Prostate gland (tissue), 2 donors: ENCODE data around the gene ZNF490. TPM values are rescaled to one million over a fixed set of nuclear protein-coding genes. Genes with fewer than 3 reads are reported as not detected.

Source experiments
- DNase-seq: peaks from one replicate; pipeline ENCODE4 v3.0.0-alpha.2; 2019; ENCODE audit warnings: low spot score
- H3K27ac ChIP-seq, 2 donors: fragments of 200-600 bp; sonication (generic); 2 replicates each; pipeline ENCODE4 v1.5.1; 2017 to 2019
- H3K27me3 ChIP-seq: fragments of 200-600 bp; sonication (generic); replicated peaks from 2 replicates; pipeline ENCODE4 v1.5.1; 2019; ENCODE audit not compliant: insufficient read depth
- H3K36me3 ChIP-seq, 2 donors: fragments of 200-600 bp; sonication (generic); 1 replicate in 1 of 2; 2 replicates in 1 of 2; pipeline versions ENCODE4 v1.5.1 to v1.8.1; 2017 to 2019
- H3K4me1 ChIP-seq: fragments of 200-600 bp; sonication (generic); replicated peaks from 2 replicates; pipeline ENCODE4 v1.5.1; 2019
- H3K4me3 ChIP-seq, 2 donors: fragments of 200-600 bp; sonication (generic); 2 replicates each; pipeline ENCODE4 v1.5.1; 2017 to 2019
- H3K9me3 ChIP-seq: fragments of 200-600 bp; sonication (generic); 2 replicates; pipeline ENCODE4 v1.5.1; 2017
- CTCF ChIP-seq, 4 experiments: fragments of 200-600 bp in 2 of 4; fragments of 450-650 bp in 2 of 4; sonication (generic) in 2 of 4; IDR thresholded peaks; 1 replicate in 3 of 4; 2 replicates in 1 of 4; pipeline ENCODE4 v1.5.1; 2016 to 2019; ENCODE audit warnings: antibody characterized with exemption in 4 of 4, mild to moderate bottlenecking in 2 of 4, moderate library complexity in 2 of 4
- POLR2A ChIP-seq: fragments of 450-650 bp; IDR thresholded peaks from one replicate; pipeline ENCODE4 v1.6.1; 2016; ENCODE audit warnings: antibody characterized with exemption, mild to moderate bottlenecking
- POLR2AphosphoS5 ChIP-seq: sonication (generic); formaldehyde crosslinking; IDR thresholded peaks from one replicate; pipeline ENCODE4 v1.6.1; 2017; ENCODE audit warnings: antibody characterized with exemption
- whole genome bisulfite sequencing: methylation state at CpG from one replicate; pipeline ENCODE4 v1.1.5; 2018; 5-methylcytosine and 5-hydroxymethylcytosine counted together
- intact Hi-C: fragments of 100-400 bp; cut with DNase I; formaldehyde crosslinking; loops from one replicate; pipeline ENCODE4 v1.14.2; 2022
- total RNA-seq, 2 donors: library from RNA; depleted of rRNA; stranded (reverse); fragments of >200 nt; gene quantifications; one replicate each; pipeline ENCODE4 v1.1.0, GENCODE V29; 2016

Gene ZNF490
- total RNA-seq, 2 donors from 2014 or later = 7.2 to 8.9 TPM

- no peaks in the 10 kb centered on the region for H3K4me1 ChIP-seq
- no peaks in the 10 kb centered on the region for H3K36me3 ChIP-seq
- no peak overlapping the region for H3K27ac ChIP-seq
- no peak for DNase-seq
- no peaks in the 10 kb centered on the region for H3K9me3 ChIP-seq
- H3K27me3 ChIP-seq = no peaks in the 10 kb centered on the region
- no peak for TF ChIP-seq POLR2A
- TF ChIP-seq POLR2AphosphoS5 = no peak
- TF ChIP-seq CTCF (IDR thresholded peaks at IDR 0.05) = no peak
- intact Hi-C loops = no loop called here
- no peak overlapping the region for H3K4me3 ChIP-seq
- 89% methylated on average over 1 of the region's 1 CpG for WGBS
Measured at GRCh38 chr19:12543855-12544254, 66.8 kb downstream of the ZNF490 start.

Other genes starting within 250 kb of the ZNF490 start
- 1 to 10 TPM; 2.3 to 2.6 TPM for gene ZNF442, start 245.1 kb downstream of the ZNF490 start, total RNA-seq
- 1 to 10 TPM; 4.5 to 5.7 TPM for gene ZNF799, start 209.5 kb downstream of the ZNF490 start, total RNA-seq
- 1 to 10 TPM; 5.7 to 5.8 TPM for gene ZNF443, start 169.8 kb downstream of the ZNF490 start, total RNA-seq
- 1 to 10 TPM; 3.9 to 5.4 TPM for gene ZNF709, start 126.0 kb downstream of the ZNF490 start, total RNA-seq
- 10 to 100 TPM; 17.6 to 17.9 TPM for gene ZNF564, start 59.3 kb downstream of the ZNF490 start, total RNA-seq
- gene ZNF791, start 107 bp upstream of the ZNF490 start, total RNA-seq = 10 to 100 TPM; 18.3 to 20.4 TPM
- 10 to 100 TPM; 60.2 to 91.9 TPM for gene MAN2B1, start 55.9 kb upstream of the ZNF490 start, total RNA-seq
- 10 to 100 TPM; 14.9 to 16.2 TPM for gene WDR83, start 56.0 kb upstream of the ZNF490 start, total RNA-seq
- 100 to 1,000 TPM; 140 to 178 TPM for gene DHPS, start 71.1 kb upstream of the ZNF490 start, total RNA-seq
- not detected for gene GNG14, start 77.2 kb upstream of the ZNF490 start, total RNA-seq
- 10 to 100 TPM in 1 of 2 donors, 1 to 10 TPM in 1; 9.1 to 16.9 TPM for gene FBXW9, start 85.8 kb upstream of the ZNF490 start, total RNA-seq
- gene TNPO2, start 113.1 kb upstream of the ZNF490 start, total RNA-seq = 100 to 1,000 TPM in 1 of 2 donors, 10 to 100 TPM in 1; 50.1 to 123 TPM
- gene TRIR, start 123.9 kb upstream of the ZNF490 start, total RNA-seq = 100 to 1,000 TPM; 367 to 399 TPM
- gene GET3, start 126.7 kb upstream of the ZNF490 start, total RNA-seq = 10 to 100 TPM; 65.4 to 82.1 TPM
- under 1 TPM in 1 of 2 donors, not detected in 1; 0.91 TPM for gene BEST2, start 141.0 kb upstream of the ZNF490 start, total RNA-seq
- gene HOOK2, start 164.7 kb upstream of the ZNF490 start, total RNA-seq = 100 to 1,000 TPM in 1 of 2 donors, 10 to 100 TPM in 1; 49.6 to 126 TPM
- gene JUNB, start 180.7 kb upstream of the ZNF490 start, total RNA-seq = 100 to 1,000 TPM; 173 to 290 TPM
- gene PRDX2, start 191.0 kb upstream of the ZNF490 start, total RNA-seq = 100 to 1,000 TPM; 256 to 548 TPM
- gene THSD8, start 191.3 kb upstream of the ZNF490 start, total RNA-seq = under 1 TPM in 1 of 2 donors, not detected in 1; 0.91 TPM
- gene RNASEH2A, start 195.8 kb upstream of the ZNF490 start, total RNA-seq = 10 to 100 TPM in 1 of 2 donors, 1 to 10 TPM in 1; 8.7 to 11.5 TPM
- gene RTBDN, start 223.8 kb upstream of the ZNF490 start, total RNA-seq = 1 to 10 TPM in 1 of 2 donors, not detected in 1; 1.1 TPM
- 1 to 10 TPM; 1.3 to 2.4 TPM for gene MAST1, start 227.7 kb upstream of the ZNF490 start, total RNA-seq